H1 (cell line): ENCODE data around the gene GPATCH2L.

ENCODE experiments used
- EGR1 ChIP-seq: IDR thresholded peaks from 2 replicates; pipeline ENCODE4 v1.6.1; 2011; ENCODE audit warnings: low read depth, low read length, borderline replicate concordance
- EP300 ChIP-seq, 2 experiments: IDR thresholded peaks; 1 replicate in 1 of 2; 2 replicates in 1 of 2; pipeline ENCODE4 v1.6.1; 2011 to 2012; ENCODE audit warnings: low read depth in 2 of 2, low read length in 2 of 2, mild to moderate bottlenecking in 2 of 2, borderline replicate concordance in 1 of 2, inconsistent platforms in 1 of 2, moderate library complexity in 1 of 2
- EZH2 ChIP-seq: fragments of 200-600 bp; sonication (generic); IDR thresholded peaks from 2 replicates; pipeline ENCODE4 v1.7.1; 2012; ENCODE audit warnings: low read depth, mild to moderate bottlenecking, moderate library complexity, low read length, inconsistent platforms; ENCODE audit not compliant: severe bottlenecking
- PHF8 ChIP-seq: fragments of 200-600 bp; sonication (generic); conservative IDR thresholded peaks from 2 replicates; pipeline ENCODE4 v1.7.1; 2012; ENCODE audit warnings: low read depth, mild to moderate bottlenecking, inconsistent platforms, low read length, moderate library complexity
- POLR2A ChIP-seq, 2 experiments: IDR thresholded peaks; 1 replicate in 1 of 2; 2 replicates in 1 of 2; pipeline ENCODE4 v1.6.1; 2011; ENCODE audit warnings: low read depth in 2 of 2, low read length in 2 of 2, mild to moderate bottlenecking in 2 of 2; ENCODE audit errors: control extremely low read depth in 1 of 2
- RNF2 ChIP-seq: fragments of 200-900, 300-1000 bp; sonication (generic); IDR thresholded peaks from 2 replicates; pipeline ENCODE4 v1.7.1; 2016; ENCODE audit warnings: borderline replicate concordance, low read depth, mild to moderate bottlenecking, antibody characterized with exemption, low read length; ENCODE audit not compliant: poor library complexity, severe bottlenecking; ENCODE audit errors: missing control alignments
- SP1 ChIP-seq: IDR thresholded peaks from 2 replicates; pipeline ENCODE4 v1.6.1; 2011; ENCODE audit warnings: low read depth, low read length
- TF ChIP-seq, protein P1 (sequence below): IDR thresholded peaks from 2 replicates; pipeline ENCODE4 v1.6.1; 2011; ENCODE audit warnings: low read length, improper control_type of control experiment
- TF ChIP-seq, protein P2 (sequence below), 3 experiments: IDR thresholded peaks; 1 replicate in 2 of 3; 2 replicates in 1 of 3; pipeline versions ENCODE4 v1.5.1 to v1.6.1; 2011; ENCODE audit warnings: low read length in 3 of 3, mild to moderate bottlenecking in 3 of 3, inconsistent platforms in 2 of 3, low read depth in 1 of 3, moderate library complexity in 1 of 3; ENCODE audit not compliant: insufficient read depth in 1 of 3; ENCODE audit errors: control extremely low read depth in 1 of 3
- TF ChIP-seq, protein P3 (sequence below): IDR thresholded peaks from 2 replicates; pipeline ENCODE4 v1.6.1; 2012; ENCODE audit warnings: inconsistent platforms

DNA sequence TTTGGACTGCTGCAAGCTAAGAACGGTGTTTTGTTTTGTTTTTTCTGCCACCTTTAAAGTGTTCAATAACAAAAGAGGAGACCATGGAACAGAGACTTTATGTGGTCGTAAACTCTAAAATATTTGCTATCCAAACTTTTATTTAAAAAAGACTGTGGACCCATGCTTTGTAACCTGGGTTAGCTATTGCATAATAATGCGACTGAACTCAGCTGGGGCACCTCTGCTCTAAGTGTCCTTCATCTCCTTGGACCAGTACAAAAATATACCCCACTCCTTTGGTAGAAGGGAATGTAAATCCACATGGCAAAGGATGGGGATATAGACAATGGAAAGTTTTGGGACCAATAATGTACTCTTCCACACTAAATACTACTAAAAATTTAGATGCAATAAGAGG lies 65.5 kb downstream of the GPATCH2L start:
- TF ChIP-seq, protein P1, sequence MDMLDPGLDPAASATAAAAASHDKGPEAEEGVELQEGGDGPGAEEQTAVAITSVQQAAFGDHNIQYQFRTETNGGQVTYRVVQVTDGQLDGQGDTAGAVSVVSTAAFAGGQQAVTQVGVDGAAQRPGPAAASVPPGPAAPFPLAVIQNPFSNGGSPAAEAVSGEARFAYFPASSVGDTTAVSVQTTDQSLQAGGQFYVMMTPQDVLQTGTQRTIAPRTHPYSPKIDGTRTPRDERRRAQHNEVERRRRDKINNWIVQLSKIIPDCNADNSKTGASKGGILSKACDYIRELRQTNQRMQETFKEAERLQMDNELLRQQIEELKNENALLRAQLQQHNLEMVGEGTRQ, result no peak
- TF ChIP-seq, protein P2, sequence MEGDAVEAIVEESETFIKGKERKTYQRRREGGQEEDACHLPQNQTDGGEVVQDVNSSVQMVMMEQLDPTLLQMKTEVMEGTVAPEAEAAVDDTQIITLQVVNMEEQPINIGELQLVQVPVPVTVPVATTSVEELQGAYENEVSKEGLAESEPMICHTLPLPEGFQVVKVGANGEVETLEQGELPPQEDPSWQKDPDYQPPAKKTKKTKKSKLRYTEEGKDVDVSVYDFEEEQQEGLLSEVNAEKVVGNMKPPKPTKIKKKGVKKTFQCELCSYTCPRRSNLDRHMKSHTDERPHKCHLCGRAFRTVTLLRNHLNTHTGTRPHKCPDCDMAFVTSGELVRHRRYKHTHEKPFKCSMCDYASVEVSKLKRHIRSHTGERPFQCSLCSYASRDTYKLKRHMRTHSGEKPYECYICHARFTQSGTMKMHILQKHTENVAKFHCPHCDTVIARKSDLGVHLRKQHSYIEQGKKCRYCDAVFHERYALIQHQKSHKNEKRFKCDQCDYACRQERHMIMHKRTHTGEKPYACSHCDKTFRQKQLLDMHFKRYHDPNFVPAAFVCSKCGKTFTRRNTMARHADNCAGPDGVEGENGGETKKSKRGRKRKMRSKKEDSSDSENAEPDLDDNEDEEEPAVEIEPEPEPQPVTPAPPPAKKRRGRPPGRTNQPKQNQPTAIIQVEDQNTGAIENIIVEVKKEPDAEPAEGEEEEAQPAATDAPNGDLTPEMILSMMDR (IDR thresholded peaks at IDR 0.05; ENCODE audit: control extremely low read depth in 1 of 3, insufficient read depth in 1 of 3, low read depth in 1 of 3, low read length in 3 of 3), result no peak
- TF ChIP-seq EZH2 (no peak), RNF2 (no peak), SP1 (no peak), EP300 (IDR thresholded peaks at IDR 0.05; ENCODE audit: borderline replicate concordance in 1 of 2, low read depth in 2 of 2, low read length in 2 of 2) (no peak), PHF8 (no peak), POLR2A (IDR thresholded peaks at IDR 0.05; ENCODE audit: control extremely low read depth in 1 of 2, low read depth in 2 of 2, low read length in 2 of 2) (no peak), EGR1 (no peak)
- TF ChIP-seq, protein P3, sequence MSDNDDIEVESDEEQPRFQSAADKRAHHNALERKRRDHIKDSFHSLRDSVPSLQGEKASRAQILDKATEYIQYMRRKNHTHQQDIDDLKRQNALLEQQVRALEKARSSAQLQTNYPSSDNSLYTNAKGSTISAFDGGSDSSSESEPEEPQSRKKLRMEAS, result no peak
